ENCODE data around the gene STAT2.
A peak's percentile ranks its signal among the peaks of the same experiment; 100 is the strongest.
"Not testable (repeated sequence)": the region's sequence is repeated elsewhere in the genome, so short reads cannot be mapped to it uniquely, and the experiment has no call there.

STAT2 gene

DNA sequence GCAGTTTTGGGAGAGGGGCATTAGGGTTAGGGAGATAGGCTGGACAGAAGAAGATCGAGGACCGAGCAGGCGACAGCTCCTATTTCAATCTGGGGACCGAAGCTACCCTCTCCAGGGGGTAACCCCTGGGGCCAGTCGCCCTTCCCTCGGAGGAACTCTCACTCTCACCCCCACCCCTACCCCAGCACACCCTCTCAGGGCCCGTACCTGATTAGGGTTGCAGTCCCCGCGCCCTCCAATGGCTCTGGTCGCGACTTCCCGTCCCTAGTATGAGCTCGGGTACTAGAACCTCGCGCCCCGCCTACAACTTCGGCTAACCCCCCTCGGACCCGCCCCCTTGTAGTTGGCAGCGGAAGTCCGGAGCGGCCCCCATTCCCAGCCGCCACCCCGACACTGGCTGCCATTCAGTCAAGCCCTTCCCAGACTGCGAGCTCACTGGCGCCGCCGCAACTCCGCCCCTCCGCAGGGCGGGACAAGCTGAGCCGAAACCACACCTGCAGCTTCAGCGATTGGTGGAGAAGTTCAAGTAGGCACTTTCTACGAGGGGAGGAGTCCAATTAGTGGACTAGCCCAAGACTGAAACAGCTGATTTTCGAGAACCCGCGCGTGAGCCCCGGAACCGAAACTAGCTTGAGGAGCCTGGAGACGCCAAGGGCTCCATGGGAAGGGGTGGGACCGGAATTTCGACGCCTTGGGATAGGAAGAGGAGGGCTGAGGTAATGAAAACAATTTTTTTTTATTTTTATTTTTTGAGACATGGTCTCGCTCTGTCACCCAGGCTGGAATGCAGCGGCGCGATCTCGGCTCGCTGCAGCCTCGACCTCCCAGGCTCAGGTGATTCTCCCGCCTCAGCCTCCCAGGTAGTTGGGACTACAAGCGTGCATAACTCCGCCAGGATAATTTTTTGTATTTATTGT, at the start of gene STAT2:
STAT2 (minus strand) TSS at position 257 of the 917 bp plus-strand sequence. CDS start 3,536 bp downstream, outside the sequence.
- DNase-seq (ENCODE audit: low read depth in 2 of 3, low spot score in 1 of 3) = peak; percentile 96 to 99 (median 98)

GRCh38 chr12:56408799-56409417, 49.0 kb upstream of the STAT2 start:
- no peak for DNase-seq (ENCODE audit: low read depth in 2 of 3, low spot score in 1 of 3)

GRCh38 chr12:56404227-56404626, 44.3 kb upstream of the STAT2 start:
- not testable (repeated sequence) for DNase-seq (ENCODE audit: low read depth in 2 of 3, low spot score in 1 of 3)

GRCh38 chr12:56401612-56402011, 41.7 kb upstream of the STAT2 start:
- DNase-seq (ENCODE audit: low read depth in 2 of 3, low spot score in 1 of 3) = not testable (repeated sequence)

- DNase-seq (ENCODE audit: low read depth in 2 of 3, low spot score in 1 of 3) = not testable (repeated sequence)
These were observed 41.2 kb upstream of the STAT2 start for GRCh38 chr12:56401125-56401524.

DNA sequence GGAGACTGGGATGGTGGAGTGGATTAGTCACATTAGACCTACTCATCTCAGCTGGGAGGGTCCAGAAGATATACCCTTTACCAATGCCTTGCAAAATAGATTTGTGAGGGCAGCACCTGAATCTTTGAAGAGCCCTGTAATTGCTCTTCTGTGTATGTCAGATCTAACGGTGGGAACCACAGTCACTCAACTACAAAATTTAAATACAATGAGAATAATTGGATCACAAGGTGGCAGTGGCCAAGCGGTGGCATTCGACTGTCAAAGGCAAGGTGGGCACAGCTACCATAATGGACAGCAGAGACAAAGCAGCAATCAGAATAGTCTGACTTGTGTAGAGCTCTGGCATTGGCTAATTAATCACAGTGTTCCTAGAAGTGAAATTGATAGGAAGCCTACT, 39.6 kb upstream of the STAT2 start:
- not testable (repeated sequence) for DNase-seq (ENCODE audit: low read depth in 2 of 3, low spot score in 1 of 3)

- no peak for DNase-seq (ENCODE audit: low read depth in 2 of 3, low spot score in 1 of 3)
These were observed 38.4 kb upstream of the STAT2 start for GRCh38 chr12:56398324-56398723.

GRCh38 chr12:56392331-56392730, 32.4 kb upstream of the STAT2 start:
- DNase-seq (ENCODE audit: low read depth in 2 of 3, low spot score in 1 of 3) = no peak

GRCh38 chr12:56391721-56392120, 31.8 kb upstream of the STAT2 start:
- no peak for DNase-seq (ENCODE audit: low read depth in 2 of 3, low spot score in 1 of 3)

- no peak for DNase-seq (ENCODE audit: low read depth in 2 of 3, low spot score in 1 of 3)
These were observed 29.5 kb upstream of the STAT2 start for GRCh38 chr12:56389412-56389811.

DNA sequence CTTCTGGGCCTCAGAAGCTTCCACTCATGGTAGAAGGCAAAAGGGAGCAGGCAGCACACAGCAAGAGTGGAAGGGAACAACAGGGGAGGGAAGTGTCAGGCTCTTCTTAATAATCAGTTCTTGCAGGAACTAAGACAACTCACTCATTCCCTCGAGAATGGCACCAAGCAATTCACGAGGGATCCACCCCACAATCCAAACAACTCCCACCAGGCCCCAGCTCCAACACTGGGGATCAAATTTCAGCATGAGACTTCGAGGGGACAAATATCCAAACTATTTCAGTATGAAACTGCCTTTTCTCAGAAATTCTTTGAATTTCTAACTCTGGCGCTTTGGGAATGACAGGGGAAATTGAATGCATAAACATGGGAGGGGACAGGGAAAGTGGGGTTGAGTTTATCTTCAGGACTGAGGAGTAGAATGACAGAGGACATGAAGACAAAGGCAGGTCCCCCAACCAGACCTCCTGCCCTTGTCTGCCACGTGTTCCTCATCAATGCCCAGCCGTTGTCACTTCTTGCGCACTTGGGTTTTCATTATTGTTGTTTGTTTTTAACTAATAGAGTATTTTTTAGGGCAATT, 27.3 kb upstream of the STAT2 start:
- DNase-seq (ENCODE audit: low read depth in 2 of 3, low spot score in 1 of 3) = no peak

DNA sequence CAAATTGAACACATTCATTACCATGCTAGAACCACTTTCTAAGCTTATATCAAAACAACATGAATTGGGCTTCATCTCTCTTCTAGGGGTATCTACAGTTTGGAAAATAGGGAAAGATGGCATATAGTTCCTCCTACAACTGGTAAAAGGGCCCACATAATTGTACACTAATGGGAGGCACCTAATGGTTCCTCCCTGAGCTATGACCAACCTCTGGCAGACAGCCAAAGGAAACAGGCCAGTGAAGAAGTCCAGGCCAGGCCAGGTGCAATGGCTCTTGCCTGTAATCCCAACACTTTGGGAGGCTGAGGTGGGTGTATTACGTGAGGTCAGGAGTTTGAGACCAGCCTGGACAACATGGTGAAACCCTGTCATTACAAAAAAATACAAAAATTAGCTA, 26.0 kb upstream of the STAT2 start:
- DNase-seq (ENCODE audit: low read depth in 2 of 3, low spot score in 1 of 3) = no peak

DNA sequence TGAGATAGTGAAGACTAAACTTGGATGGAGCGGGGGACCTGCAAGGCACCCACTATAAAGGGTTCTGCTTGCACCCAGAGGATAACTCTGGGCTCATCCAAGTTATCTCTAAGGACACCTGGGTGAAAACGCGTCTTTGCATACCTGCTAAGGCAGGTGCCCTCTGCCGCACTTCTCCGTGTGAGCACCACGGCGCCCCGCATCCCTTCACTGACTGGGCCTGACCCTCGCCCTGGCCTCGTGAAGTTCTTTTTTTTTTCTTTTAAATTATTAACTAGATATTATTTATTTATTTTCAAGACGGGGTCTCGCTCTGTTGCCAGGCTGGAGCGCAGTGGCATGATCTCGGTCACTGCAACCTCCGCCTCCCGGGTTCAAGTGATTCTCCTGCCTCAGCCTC, 22.7 kb upstream of the STAT2 start:
- no peak for DNase-seq (ENCODE audit: low read depth in 2 of 3, low spot score in 1 of 3)

DNA sequence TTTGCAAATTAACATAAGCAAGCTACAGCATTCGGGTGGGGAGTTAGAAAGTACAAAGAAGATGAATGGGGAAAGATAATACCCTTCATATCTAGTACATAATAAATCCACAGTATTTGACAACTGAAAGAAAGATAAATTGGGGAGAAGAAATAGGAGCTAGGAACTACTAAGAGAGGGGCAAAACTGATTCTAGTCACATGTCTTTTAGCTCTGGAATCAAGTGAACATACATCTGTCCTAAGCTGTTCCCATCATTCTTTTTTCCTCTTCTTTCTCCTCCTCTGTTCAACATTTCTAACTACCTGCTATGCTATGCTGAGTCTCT, 18.0 kb upstream of the STAT2 start:
- no peak for DNase-seq (ENCODE audit: low read depth in 2 of 3, low spot score in 1 of 3)

- DNase-seq (ENCODE audit: low read depth in 2 of 3, low spot score in 1 of 3) = no peak
These were observed 17.5 kb upstream of the STAT2 start for GRCh38 chr12:56377310-56377988.

GRCh38 chr12:56375598-56376434, 15.9 kb upstream of the STAT2 start:
- DNase-seq (ENCODE audit: low read depth in 2 of 3, low spot score in 1 of 3) = no peak

GRCh38 chr12:56374726-56375597, 15.1 kb upstream of the STAT2 start:
- DNase-seq (ENCODE audit: low read depth in 2 of 3, low spot score in 1 of 3) = no peak

DNA sequence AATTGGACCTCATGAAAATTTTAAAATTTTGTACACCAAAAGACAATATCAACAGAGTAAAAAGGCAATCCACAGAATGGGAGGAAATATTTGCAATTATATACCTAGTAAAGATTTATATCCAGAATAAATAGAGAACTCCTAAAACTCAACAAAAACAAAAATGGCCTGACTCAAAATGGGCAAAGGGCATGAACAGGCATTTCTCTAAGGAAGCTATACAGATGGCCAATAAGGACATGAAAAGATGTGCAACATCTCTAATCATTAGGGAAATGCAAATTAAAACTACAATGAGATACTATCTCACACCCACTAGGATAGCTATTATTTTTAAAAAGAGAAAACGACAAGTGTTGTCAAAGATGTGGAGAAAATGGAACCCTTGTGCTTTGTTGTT, 13.6 kb upstream of the STAT2 start:
- DNase-seq (ENCODE audit: low read depth in 2 of 3, low spot score in 1 of 3) = no peak

DNA sequence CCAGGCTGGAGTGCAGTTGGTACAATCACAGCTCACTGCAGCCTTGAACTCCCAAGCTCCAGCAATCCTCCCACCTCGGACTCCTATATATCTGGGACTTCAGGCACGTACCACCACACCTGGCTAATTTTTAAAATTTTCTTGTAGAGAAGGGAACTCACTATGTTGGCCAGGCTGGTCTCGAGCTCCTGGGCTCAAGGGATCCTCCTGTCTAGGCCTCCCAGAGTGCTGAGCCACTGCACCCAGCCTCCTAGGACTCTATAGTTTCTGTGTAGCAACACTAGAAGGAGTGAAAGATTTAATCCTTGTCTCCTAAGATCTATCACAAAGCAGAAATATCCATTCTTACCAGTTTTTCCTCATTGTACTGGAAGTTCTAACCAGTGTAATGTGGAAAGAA, 7.0 kb upstream of the STAT2 start:
- no peak for DNase-seq (ENCODE audit: low read depth in 2 of 3, low spot score in 1 of 3)
